Putamen (tissue), 1 donor: ENCODE data around the gene PRDM15.
A peak's percentile ranks its signal among the peaks of the same experiment; 100 is the strongest.

Experiments used
- DNase-seq: peaks from one replicate; pipeline ENCODE4 v3.0.0-alpha.2; 2016; ENCODE audit warnings: low spot score

Gene PRDM15

DNA sequence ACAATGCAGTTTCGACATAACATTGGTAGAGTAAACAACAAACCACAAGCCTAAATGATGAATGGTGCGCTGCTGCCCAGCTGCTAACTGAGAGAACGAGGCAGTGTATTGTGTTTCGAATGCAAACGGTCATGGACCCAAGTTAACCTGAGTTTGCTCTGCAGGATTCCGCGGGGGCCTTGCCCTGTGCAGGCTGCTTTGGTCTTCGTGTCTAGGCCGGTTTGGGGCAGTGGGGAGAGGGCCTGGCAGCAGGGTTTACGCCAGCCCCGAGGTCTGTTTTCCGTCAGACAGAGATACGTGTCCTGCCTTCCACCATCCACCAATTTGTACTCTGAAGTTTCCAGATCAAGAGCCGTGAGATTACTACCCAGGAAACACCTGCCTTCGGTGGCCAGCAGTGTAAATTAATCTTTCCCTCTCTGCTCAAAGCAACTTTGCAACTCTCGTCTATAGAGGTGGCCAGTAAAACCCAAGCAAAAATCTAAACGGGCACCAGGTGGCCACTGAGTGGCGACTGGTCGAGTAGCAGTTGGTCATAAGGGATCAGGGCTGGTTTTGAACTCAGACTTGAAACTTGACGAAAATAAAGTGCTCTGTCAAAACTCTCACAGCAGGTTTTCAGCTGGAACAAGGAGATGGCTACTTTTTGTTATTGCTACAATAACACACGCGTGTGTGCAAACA, 6.3 kb upstream of the PRDM15 start:
- no peak for DNase-seq

DNA sequence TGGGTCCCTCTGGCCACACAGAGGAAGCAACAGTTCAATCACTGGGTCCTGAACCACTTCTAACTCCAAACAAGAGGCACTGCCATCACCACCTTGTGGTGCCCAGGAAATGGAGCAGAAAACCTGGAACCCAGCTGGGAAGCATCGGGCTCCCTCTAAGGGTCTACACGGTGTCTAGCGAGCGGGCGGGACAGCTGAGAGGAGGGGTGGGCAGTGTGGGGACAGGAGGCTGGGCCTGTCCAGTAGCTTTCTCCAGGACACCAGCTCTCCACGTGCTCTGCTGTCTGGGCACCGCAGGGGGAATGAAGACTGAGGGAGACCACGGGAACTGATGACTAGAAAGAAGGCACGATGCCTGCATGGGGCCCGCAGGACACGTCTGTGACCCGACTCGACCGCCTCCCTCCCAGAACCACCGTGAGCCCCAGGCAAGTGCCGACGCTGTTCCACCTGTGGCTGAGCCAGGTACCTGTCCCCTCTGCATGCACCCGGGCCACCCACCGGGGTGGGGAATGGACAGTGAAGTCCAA, 5.4 kb upstream of the PRDM15 start:
- DNase-seq = no peak

DNA sequence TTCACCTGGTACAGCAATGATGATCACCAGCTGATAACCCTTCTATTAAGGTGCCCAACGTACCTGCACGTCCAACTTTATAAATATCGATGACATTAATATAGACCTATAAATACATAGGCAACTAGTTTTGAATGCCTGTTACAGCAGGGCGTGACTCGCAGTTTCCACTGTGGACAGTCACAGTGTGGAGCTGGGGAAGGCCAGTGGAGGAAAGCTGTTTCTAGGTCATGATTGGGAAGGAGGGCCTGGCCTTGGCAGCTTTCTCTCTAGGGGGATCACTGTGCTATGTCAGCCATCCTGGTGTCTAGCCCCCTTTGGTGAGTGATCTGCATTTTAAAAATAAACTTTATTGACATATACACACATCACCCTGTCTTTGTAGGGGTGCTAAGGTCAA, 4.4 kb upstream of the PRDM15 start:
- no peak for DNase-seq

DNA sequence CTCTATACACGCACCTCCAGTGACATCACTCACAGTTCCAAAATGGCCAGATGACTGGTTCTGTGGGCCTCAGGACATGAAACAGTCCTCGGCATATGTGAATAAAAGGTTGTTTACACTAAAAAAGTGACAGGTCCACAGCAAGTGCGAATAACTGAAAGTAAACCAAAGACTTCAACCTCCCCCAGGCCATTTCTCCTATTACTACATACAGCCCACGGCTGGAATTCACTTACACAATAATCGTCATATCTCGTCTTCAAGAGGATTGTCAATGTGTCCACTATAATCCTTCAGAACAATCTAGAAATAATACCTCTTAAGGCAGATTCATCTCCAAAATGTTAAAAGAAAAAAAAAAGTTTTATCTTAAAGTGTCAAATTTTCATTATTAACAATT, 1.9 kb upstream of the PRDM15 start:
- DNase-seq = no peak

GRCh38 chr21:41880153-41880552, 1.0 kb upstream of the PRDM15 start:
- no peak for DNase-seq

DNA sequence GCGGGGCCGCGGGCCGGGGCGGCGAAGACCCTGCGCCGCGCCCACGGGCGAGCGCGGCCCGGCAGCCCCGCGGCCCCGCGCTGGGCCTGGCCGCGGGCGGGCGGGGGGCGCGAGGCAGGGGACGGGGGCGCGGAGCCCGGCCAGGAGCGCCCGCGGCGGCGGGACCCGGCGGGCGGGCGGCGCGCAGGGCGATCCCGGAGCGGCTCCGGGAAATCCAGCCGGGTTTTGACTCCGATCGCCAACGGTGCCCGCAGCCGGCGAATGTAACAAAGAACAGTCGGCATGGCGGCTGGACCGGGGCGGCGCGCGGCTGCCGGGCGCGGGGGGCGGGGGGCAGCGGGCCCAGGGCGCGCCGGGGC, 334 bp downstream of the PRDM15 start:
- peak; percentile 69 for DNase-seq

DNA sequence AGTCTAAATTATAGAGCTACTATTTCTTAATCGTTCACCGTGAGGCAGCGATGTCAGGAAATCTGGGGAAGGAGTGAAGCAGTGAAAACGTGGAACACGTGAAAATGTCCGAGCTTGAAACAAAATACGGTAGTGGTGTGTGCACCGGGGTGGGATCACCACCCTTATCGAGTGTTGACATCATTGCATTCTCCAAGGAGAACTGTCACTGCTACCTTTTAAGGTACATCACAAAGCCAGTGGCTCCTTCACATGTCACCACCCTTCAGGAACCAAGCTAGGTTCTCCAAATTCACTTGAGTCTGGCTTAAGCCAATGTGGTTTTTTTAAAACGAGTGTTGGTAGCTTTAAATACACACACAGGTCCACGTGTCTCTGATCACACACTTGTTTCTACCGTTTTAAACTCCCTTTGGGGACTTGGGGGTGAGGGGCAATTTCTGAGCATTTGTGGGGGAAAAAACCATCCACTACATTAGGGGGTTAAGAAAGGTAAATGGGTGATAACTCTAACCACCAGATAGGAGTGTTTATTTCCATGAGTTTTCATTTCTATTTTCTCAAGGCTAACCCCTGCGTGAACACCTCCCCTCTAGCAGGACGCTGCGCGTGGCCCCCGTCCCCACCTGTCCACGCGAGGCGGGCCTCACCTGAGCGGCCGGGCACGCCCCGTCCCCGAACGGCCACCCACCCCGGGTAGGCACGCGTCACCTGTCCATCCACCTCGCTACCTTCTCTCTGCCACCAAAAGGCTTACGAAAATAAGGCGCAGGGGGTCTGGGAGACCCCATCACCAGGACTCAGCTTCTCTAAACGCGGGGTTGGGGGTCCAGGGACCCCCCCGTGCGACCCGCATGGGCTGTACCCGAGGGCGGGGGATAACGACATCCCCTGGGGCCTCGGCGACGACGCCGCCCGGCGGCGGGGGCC, 978 bp downstream of the PRDM15 start:
- peak; percentile 30 for DNase-seq

DNA sequence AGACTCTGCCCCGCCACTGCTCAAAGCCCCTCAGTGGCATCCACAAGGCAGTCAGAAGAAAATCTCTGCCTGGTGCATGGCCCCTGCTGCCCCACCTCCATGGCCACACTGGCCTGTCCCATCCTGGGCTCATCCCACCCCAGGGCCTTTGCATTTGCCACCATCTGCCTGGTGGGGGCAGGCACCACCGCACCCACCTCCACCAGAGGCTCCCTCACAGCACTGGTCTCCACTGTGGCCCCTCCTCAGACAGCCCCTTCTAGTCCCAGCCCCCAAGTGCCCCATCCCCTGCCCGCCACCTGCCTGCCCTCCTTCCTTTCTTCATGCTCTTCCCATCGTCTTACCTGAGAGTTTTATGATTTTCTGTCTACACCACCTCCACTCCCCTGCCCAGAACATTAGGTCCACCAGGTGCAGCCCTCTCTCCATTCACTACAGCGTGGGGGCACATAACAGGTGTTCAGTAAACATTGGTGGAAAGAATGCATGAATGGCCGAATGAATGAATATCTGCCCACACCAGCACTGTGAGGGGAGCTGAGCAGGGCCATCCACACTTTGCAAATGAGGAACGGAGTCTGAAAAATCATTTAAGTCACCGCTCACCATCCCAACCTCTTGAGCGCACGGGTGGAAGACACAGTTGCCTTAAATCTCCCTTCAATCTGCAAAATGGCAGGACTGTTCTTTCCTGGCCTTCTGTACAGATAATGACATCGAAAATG, 2.1 kb downstream of the PRDM15 start:
- DNase-seq = no peak

DNA sequence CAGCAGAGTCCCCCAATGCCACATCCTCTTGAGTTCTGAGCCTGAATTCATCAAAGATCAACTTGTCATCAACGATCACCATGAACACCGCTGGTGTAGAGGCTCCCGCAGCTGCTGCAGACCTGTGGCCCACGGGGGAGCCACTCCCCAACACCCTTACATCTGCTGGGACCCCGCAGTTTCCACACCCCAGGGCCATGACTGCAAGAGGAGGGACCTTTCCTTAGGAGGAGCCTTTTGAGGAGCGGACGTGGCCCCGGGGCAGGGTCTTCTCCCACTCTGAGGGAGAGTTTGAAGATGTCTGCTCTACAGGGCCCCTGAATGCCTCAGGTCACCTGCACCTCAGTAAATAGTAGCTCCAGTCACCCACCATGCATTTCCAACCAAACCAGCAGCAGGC, 2.7 kb downstream of the PRDM15 start:
- DNase-seq = no peak

DNA sequence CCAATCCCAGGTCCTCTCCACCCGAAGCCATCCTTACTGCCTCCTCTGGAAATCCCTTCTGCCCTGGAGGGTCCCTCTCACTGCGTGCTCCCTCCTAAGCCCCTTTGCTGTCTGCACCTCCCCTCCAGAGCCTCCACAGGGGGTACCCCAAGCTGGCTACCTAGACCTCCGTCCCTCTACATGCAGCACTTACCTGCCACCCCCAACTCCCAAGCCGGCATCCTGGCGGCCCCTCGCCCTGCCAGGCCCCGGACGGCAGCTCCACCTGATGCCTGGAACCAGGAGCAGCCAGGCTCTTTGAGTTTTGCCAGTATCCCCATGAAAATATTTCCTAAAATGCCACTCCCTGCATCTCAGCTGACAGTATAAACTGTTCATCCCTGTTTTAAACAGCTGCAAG, 4.1 kb downstream of the PRDM15 start:
- no peak for DNase-seq

DNA sequence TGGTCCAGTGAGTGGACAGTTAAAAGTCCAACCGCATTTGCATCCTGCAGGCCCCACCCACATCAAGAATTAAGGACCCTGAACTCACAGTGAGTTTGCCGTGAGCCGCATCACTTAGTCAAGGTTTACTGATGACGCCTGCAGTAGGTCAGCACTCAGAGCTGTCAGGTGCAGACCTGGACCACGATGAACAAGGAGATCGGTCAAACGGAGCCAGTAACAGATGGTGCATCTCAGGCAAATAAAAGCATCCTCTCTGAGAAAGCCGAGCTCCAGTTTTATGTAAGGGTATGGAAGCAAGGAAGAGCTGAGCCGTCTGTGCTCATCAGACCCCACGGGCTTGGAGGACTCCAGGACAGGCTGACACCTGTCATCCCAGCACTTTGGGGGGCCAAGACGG, 4.5 kb downstream of the PRDM15 start:
- DNase-seq = no peak

DNA sequence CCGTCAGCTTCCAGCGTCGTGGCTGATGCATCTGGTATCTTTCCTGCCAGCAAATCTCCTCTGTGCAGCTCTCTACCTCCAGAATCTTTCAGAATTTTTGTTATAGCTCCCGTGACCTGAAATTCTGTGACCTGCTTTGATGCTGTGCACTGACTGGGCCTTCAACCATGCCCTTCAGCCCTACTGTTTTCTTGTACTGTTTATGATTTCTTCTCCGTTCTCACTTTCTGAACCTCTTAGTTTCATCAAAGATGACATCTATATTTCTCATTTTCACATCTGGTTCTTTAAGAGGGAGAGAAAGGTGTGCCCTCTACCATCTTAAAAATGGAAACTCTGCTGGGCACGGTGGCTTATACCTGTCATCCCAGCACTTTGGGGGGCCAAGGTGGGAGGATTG, 5.7 kb downstream of the PRDM15 start:
- DNase-seq = no peak

DNA sequence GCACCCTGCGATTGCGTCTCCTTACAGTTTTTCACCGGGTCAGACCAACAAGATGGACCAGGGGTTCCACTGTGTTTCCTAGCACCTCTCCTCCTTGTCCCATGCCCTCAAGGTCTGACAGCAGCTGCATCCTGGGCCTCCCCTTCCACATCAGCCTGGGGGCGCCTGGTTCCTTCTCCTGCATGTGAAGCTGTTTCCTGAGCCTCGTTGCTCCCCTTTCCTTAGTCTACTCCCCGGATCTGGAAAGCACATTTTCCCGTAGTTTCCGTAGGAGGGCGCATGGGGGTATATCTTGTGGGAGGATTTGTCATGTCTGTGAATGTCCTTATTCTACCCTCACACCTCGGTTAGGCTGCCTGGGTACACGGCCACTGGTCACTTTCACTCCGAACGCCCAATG, 6.1 kb downstream of the PRDM15 start:
- DNase-seq = no peak

DNA sequence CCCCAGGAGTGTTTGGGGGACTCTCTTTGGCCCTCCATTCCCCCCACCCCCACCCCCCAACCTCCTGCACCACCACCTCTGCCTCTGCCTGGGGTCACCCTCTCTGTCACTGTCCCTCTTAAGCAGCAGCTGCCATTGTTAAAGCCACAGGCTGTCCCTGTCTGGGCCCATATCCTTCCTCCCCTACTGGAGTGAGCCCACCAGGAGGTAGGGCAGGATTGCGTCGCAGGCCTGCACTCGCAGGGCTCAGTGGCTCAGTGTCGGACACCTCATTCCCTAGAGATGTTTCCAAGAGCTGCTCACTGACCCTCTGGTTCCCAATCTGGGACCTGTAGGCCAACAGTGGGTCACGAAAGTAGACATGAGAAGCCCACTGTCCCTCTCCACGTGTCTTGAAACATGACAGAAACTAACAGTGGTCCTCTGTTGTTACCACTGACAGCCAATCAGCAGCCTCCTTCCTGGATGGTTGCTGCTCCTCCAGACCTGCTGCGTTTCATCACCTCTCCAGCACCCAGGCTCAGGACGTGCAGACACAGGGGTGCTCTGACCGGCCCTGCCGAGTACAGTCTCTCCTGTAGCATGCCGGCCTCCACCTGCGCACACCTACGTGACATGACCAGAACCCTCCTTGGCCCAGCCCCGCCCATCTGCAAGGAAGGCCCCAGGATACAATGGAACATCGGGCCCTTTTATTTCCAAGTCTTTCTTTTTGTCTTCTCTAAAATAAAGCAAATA, 7.7 kb downstream of the PRDM15 start:
- DNase-seq = no peak

DNA sequence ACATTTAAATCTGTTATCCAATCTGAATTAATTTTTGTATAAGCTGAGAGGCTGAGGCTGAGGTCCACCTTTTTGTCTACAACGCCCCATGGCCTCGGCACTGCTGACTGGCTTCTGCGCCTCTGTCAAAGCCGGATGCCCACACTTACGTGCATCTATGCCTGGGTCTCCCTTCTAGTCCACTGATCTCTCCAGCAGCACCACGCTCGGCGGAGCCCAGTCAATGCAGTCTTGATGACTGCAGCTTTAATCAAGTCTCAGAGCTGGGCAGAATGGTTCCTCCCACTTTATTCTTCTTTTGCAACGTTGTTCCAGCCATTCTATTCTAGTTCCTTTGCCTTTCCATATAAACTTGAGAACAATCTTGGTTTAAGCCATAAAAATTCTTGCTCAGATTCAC, 9.4 kb downstream of the PRDM15 start:
- DNase-seq = no peak

- DNase-seq = no peak
Observed at GRCh38 chr21:41868062-41868710, 11.0 kb downstream of the PRDM15 start.

DNA sequence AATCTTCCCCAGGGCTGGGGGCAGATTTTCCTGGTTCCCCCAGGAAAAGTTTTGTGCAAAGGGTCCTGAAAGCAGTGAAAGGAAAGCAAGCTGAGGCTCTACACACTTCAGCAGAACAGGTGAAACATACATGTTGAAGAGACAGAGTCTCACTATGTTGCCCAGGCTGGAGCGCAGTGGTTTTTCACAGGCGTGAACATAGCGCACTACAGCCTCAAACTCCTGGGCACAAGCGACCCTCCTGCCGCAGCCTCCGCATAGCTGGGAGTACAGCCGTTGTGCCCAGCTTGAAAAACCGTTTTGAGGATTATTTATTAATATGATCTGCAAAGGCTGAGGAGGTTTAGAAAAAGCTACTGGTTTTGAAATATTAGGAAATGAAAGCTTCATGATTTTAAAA, 11.8 kb downstream of the PRDM15 start:
- DNase-seq = no peak

DNA sequence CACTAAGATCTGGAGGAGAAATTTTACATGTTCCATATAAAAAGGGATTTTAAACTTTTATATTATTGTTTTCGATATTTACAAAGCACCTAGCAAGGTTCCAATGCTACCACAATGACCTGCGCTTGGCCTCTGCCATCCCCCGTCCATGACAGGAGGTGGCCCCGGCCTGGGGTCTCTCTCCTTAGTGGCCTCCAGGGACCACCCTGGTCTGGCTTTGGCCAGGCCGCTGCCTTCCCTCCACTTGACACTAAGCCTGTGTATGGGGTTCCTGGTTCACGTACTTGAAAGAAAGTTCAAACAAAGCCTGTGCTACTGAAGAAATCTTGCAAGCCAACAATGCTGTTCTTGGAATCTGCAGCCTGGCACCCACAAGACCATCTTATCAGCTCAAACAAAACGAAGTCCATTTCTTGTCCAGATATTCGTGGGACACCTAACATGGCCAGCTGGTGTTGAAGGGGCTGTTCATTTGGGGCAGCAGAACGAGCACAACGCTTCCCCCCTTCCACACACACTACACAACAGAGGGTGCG, 12.8 kb downstream of the PRDM15 start:
- DNase-seq = no peak

DNA sequence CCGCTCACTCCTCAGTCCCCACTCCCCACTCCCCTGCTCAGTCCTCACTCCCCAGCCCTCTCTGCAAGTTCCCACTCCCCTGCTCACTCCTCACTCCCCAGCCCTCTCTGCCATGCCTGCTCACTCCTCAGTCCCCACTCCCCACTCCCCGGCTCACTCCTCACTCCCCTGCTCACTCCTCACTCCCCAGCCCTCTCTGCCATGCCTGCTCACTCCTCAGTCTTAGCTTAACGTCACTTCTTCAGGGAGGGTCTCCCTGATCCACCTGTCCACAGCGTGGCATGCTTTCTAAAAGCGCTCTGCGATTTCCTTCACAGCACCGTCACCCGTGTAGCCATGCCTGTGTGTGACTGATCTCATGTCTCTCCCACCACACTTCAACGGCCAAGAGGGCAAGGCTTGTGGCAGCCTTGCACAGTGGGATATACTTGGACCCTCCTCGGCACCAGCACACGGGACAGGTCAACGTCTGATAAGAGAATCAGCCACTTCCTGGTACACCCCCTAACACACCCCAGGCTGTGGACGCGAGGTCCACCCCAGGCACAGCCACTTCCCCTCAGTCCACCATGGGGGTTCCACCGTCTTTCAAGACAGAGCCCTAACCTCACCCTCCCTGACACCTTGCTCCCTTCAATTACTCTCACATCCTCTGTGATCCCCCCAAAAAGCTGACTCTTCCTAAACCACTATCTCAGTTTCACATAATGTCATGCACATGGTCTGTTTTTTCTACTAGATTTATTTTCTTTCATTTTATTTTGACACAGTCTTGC, 14.0 kb downstream of the PRDM15 start:
- DNase-seq = no peak

GRCh38 chr21:41864311-41865001, 14.7 kb downstream of the PRDM15 start:
- DNase-seq = no peak
